ENCODE results near the gene PGLYRP3.
A peak's percentile ranks its signal among the peaks of the same experiment; 100 is the strongest.

Gene PGLYRP3

DNA sequence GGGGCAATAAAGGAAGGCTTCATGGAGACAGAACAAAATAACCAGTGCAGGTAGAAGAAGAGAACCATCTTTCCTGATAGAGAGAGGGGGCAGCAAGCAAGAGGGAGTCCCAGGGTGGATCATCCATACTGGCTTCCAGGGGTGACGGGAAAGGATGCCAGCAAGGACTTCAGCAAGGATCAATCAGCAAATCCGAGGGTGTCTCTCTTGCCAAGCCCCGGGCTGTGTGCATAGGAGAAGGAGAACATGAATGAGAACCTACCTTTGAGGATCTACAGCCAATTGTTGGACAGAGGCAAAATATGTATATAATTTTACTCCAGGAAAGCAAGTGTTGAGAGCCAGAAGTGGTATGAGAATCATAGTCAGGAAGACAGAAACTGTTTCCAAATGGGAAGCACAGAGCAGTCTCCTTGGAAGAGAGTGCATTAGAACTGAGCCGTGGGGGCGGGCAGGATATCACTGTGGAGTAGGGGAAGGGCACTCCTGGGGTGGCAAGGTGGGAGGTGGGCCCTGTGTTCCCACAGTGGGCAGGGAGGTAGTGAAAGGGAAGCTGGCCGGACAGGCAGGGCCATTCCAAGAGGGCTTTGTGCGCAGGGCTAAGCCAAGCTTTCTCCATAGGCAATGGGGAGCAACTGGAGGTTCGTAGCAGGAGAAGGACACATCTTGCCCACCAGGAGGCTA, 43.8 kb upstream of the PGLYRP3 start:
- TF ChIP-seq, protein P1, sequence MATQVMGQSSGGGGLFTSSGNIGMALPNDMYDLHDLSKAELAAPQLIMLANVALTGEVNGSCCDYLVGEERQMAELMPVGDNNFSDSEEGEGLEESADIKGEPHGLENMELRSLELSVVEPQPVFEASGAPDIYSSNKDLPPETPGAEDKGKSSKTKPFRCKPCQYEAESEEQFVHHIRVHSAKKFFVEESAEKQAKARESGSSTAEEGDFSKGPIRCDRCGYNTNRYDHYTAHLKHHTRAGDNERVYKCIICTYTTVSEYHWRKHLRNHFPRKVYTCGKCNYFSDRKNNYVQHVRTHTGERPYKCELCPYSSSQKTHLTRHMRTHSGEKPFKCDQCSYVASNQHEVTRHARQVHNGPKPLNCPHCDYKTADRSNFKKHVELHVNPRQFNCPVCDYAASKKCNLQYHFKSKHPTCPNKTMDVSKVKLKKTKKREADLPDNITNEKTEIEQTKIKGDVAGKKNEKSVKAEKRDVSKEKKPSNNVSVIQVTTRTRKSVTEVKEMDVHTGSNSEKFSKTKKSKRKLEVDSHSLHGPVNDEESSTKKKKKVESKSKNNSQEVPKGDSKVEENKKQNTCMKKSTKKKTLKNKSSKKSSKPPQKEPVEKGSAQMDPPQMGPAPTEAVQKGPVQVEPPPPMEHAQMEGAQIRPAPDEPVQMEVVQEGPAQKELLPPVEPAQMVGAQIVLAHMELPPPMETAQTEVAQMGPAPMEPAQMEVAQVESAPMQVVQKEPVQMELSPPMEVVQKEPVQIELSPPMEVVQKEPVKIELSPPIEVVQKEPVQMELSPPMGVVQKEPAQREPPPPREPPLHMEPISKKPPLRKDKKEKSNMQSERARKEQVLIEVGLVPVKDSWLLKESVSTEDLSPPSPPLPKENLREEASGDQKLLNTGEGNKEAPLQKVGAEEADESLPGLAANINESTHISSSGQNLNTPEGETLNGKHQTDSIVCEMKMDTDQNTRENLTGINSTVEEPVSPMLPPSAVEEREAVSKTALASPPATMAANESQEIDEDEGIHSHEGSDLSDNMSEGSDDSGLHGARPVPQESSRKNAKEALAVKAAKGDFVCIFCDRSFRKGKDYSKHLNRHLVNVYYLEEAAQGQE (IDR thresholded peaks at IDR 0.05; ENCODE audit: insufficient replicate concordance, low read depth): peak; percentile 76
- no peak for TF ChIP-seq POLR2AphosphoS5 (IDR thresholded peaks at IDR 0.05; ENCODE audit: low read depth)
- H3K27me3 ChIP-seq (ENCODE audit: insufficient read depth, poor library complexity, severe bottlenecking): no peaks in the 10 kb centered on the region
- DNase-seq (ENCODE audit: low read depth in 1 of 2, low spot score in 1 of 2): no peak
- H3K27ac ChIP-seq (replicated peaks): peak overlapping the region; percentile 91
- H3K4me3 ChIP-seq (replicated peaks; ENCODE audit: insufficient read depth, low read length): no peak overlapping the region

GRCh38 chr1:153355445-153356071, 42.8 kb upstream of the PGLYRP3 start:
- no peak overlapping the region for H3K4me3 ChIP-seq (replicated peaks; ENCODE audit: insufficient read depth, low read length)
- H3K27ac ChIP-seq (replicated peaks): peak overlapping the region; percentile 91; the same call in 1 of the 2 replicates
- TF ChIP-seq, protein P2, sequence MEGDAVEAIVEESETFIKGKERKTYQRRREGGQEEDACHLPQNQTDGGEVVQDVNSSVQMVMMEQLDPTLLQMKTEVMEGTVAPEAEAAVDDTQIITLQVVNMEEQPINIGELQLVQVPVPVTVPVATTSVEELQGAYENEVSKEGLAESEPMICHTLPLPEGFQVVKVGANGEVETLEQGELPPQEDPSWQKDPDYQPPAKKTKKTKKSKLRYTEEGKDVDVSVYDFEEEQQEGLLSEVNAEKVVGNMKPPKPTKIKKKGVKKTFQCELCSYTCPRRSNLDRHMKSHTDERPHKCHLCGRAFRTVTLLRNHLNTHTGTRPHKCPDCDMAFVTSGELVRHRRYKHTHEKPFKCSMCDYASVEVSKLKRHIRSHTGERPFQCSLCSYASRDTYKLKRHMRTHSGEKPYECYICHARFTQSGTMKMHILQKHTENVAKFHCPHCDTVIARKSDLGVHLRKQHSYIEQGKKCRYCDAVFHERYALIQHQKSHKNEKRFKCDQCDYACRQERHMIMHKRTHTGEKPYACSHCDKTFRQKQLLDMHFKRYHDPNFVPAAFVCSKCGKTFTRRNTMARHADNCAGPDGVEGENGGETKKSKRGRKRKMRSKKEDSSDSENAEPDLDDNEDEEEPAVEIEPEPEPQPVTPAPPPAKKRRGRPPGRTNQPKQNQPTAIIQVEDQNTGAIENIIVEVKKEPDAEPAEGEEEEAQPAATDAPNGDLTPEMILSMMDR (IDR thresholded peaks at IDR 0.05; ENCODE audit: insufficient read depth, low read length): peak; percentile 74
- TF ChIP-seq SPI1 (IDR thresholded peaks at IDR 0.05; ENCODE audit: borderline replicate concordance, low read depth): no peak
- TF ChIP-seq GABPA (IDR thresholded peaks at IDR 0.05; ENCODE audit: low read depth): no peak
- TF ChIP-seq, protein P1 (IDR thresholded peaks at IDR 0.05; ENCODE audit: insufficient replicate concordance, low read depth): no peak
- no peak for TF ChIP-seq POLR2AphosphoS5 (IDR thresholded peaks at IDR 0.05; ENCODE audit: low read depth)
- no peaks in the 10 kb centered on the region for H3K27me3 ChIP-seq (ENCODE audit: insufficient read depth, poor library complexity, severe bottlenecking)
- DNase-seq (ENCODE audit: low read depth in 1 of 2, low spot score in 1 of 2): peak; percentile 56 to 90

DNA sequence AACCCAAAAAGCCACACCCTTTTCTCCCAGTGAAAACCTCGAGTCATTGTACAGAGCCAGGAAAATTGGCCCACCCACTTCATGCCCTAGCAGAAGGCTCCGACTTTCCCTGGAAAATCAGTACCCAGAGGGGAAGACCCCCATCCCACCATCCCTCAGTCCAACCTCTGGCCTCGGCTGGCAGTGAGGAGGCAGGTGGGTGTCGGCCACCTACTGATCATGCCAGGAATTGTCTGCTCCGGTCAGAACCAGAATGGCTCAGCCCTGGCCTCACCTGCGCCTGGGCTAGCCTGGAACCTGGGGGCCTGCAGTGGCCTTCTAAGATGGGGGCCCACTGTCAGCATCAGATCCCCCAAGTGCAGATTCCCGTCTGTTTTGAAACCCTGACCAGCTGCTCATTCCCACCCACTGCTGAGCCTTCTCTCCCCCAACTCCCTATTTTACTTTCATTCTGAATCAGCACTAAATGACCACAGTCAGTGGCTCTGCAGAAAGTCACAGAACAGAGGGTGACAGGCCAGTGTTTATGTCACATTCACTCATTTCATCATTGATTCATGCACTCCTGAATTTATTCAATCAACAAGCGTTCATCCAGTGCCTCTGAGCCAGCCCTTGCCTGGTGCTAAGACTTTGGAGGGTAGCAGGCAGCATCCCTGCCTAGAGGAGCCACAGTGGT, 41.9 kb upstream of the PGLYRP3 start:
- DNase-seq (ENCODE audit: low read depth in 1 of 2, low spot score in 1 of 2): no peak
- Histone ChIP-seq H3K27ac (replicated peaks) (no peak overlapping the region), H3K27me3 (ENCODE audit: insufficient read depth, poor library complexity, severe bottlenecking) (no peaks in the 10 kb centered on the region), H3K4me3 (replicated peaks; ENCODE audit: insufficient read depth, low read length) (no peak overlapping the region)
- TF ChIP-seq GABPA (IDR thresholded peaks at IDR 0.05; ENCODE audit: low read depth) (no peak), SPI1 (IDR thresholded peaks at IDR 0.05; ENCODE audit: borderline replicate concordance, low read depth) (no peak), POLR2AphosphoS5 (IDR thresholded peaks at IDR 0.05; ENCODE audit: low read depth) (no peak)
- TF ChIP-seq, protein P1 (IDR thresholded peaks at IDR 0.05; ENCODE audit: insufficient replicate concordance, low read depth): no peak
- TF ChIP-seq, protein P2 (IDR thresholded peaks at IDR 0.05; ENCODE audit: insufficient read depth, low read length): no peak

All from HL-60 (cell line).